Gastroesophageal sphincter (tissue), 4 donors: ENCODE results near the gene ANKS1A. TPM values are rescaled to one million over a fixed set of nuclear protein-coding genes. Genes with fewer than 3 reads are reported as not detected.

ENCODE experiments used
- ATAC-seq: fragments of 150-250 bp; one replicate; pipeline ENCODE4 v1.9.1; 2016; ENCODE audit warnings: mild to moderate bottlenecking, moderate library complexity
- H3K27ac ChIP-seq, 4 donors: fragments of 200-600 bp; sonication (generic) in 3 of 4; 1 replicate in 3 of 4; 2 replicates in 1 of 4; pipeline ENCODE4 v1.5.1; 2016 to 2019
- H3K27me3 ChIP-seq: fragments of 200-600 bp; sonication (generic); one replicate; pipeline ENCODE4 v1.5.1; 2019
- H3K36me3 ChIP-seq, 2 donors: fragments of 200-600 bp; sonication (generic); one replicate each; pipeline ENCODE4 v1.5.1; 2019; ENCODE audit warnings: control low read depth in 1 of 2
- H3K4me1 ChIP-seq, 3 donors: fragments of 200-600 bp; sonication (generic); 1 replicate in 2 of 3; 2 replicates in 1 of 3; pipeline ENCODE4 v1.5.1; 2016 to 2019; ENCODE audit warnings: control low read depth in 2 of 3
- H3K4me3 ChIP-seq, 2 donors: fragments of 200-600 bp; sonication (generic); one replicate each; pipeline ENCODE4 v1.5.1; 2019; ENCODE audit warnings: mild to moderate bottlenecking in 1 of 2, moderate library complexity in 1 of 2
- H3K9me3 ChIP-seq, 3 donors: fragments of 200-600 bp; sonication (generic); one replicate each; pipeline ENCODE4 v1.5.1; 2017 to 2019; ENCODE audit warnings: control low read depth in 2 of 3
- CTCF ChIP-seq, 4 experiments: fragments of 200-600 bp in 2 of 4; fragments of 450-650 bp in 2 of 4; sonication (generic) in 1 of 4; IDR thresholded peaks; one replicate each; pipeline ENCODE4 v1.5.1; 2017 to 2019; ENCODE audit warnings: antibody characterized with exemption in 4 of 4, mild to moderate bottlenecking in 2 of 4, moderate library complexity in 2 of 4
- EP300 ChIP-seq: sonication (generic); formaldehyde crosslinking; IDR thresholded peaks from one replicate; pipeline ENCODE4 v1.6.1; 2017; ENCODE audit warnings: antibody characterized with exemption, mild to moderate bottlenecking
- POLR2A ChIP-seq, 2 donors: fragments of 450-650 bp; IDR thresholded peaks; one replicate each; pipeline ENCODE4 v1.6.1; 2017; ENCODE audit warnings: antibody characterized with exemption in 2 of 2, mild to moderate bottlenecking in 2 of 2, moderate library complexity in 1 of 2
- POLR2AphosphoS5 ChIP-seq: sonication (generic); formaldehyde crosslinking; IDR thresholded peaks from one replicate; pipeline ENCODE4 v1.6.1; 2017; ENCODE audit warnings: antibody characterized with exemption
- WGBS, 2 donors: methylation state at CpG; one replicate each; pipeline ENCODE4 v1.1.5; 2018; ENCODE audit warnings: low coverage in 1 of 2; 5-methylcytosine and 5-hydroxymethylcytosine counted together
- total RNA-seq, 4 donors: library from RNA; depleted of rRNA; stranded (reverse); fragments of >200 nt; gene quantifications; one replicate each; pipeline ENCODE4 v1.1.0, GENCODE V29; 2016

ANKS1A gene
- total RNA-seq, 4 donors from 2014 or later: 52.0 to 135 (median 88.4) TPM

- H3K4me1 ChIP-seq: no peaks in the 10 kb centered on the region
- ATAC-seq: no peak
- no peaks in the 10 kb centered on the region for H3K36me3 ChIP-seq
- no peaks in the 10 kb centered on the region for H3K27me3 ChIP-seq
- TF ChIP-seq EP300 (no peak), POLR2A (IDR thresholded peaks at IDR 0.05) (no peak), CTCF (IDR thresholded peaks at IDR 0.05) (no peak), POLR2AphosphoS5 (no peak)
- H3K27ac ChIP-seq: no peak overlapping the region
- no peak overlapping the region for H3K4me3 ChIP-seq
- no peaks in the 10 kb centered on the region for H3K9me3 ChIP-seq
- 90% methylated on average over 1 of the region's 1 CpG for WGBS, 2 donors
These were observed 58.5 kb downstream of the ANKS1A start for GRCh38 chr6:34947561-34947960.

GRCh38 chr6:34949636-34950035, 60.6 kb downstream of the ANKS1A start:
- Histone ChIP-seq H3K4me3 (no peak overlapping the region), H3K27me3 (no peaks in the 10 kb centered on the region), H3K9me3 (no peaks in the 10 kb centered on the region), H3K36me3 (no peaks in the 10 kb centered on the region), H3K27ac (no peak overlapping the region), H3K4me1 (peaks cover 0 to 9% (median 0%) of the 10 kb centered on the region in 3 donors)
- ATAC-seq: no peak
- 90 to 100% methylated on average over 1 to 3 of the region's 3 CpGs for WGBS, 2 donors
- TF ChIP-seq POLR2AphosphoS5 (no peak), EP300 (no peak), CTCF (IDR thresholded peaks at IDR 0.05) (no peak), POLR2A (IDR thresholded peaks at IDR 0.05) (no peak)

- no peak for ATAC-seq
These were observed 61.8 kb downstream of the ANKS1A start for GRCh38 chr6:34950849-34951248.

GRCh38 chr6:34951731-34952130, 62.7 kb downstream of the ANKS1A start:
- 97 to 100% methylated on average over 4 of the region's 4 CpGs for WGBS, 2 donors
- Histone ChIP-seq H3K27me3 (no peaks in the 10 kb centered on the region), H3K27ac (no peak overlapping the region), H3K4me3 (no peak overlapping the region), H3K4me1 (peaks cover under 1 to 14% (median 1%) of the 10 kb centered on the region in 3 donors), H3K36me3 (no peaks in the 10 kb centered on the region), H3K9me3 (no peaks in the 10 kb centered on the region)
- ATAC-seq: no peak
- no peak for TF ChIP-seq POLR2A (IDR thresholded peaks at IDR 0.05)

More at GRCh38 chr6:34950849-34951248, 61.8 kb downstream of the ANKS1A start:
- H3K9me3 ChIP-seq: no peaks in the 10 kb centered on the region
- TF ChIP-seq EP300 (no peak), POLR2A (IDR thresholded peaks at IDR 0.05) (no peak), POLR2AphosphoS5 (no peak), CTCF (IDR thresholded peaks at IDR 0.05) (no peak)
- WGBS, 2 donors: 82 to 93% methylated on average over 5 of the region's 5 CpGs
- H3K4me1 ChIP-seq: peaks cover 0 to 9% (median 0%) of the 10 kb centered on the region in 3 donors
- no peak overlapping the region for H3K27ac ChIP-seq
- no peak overlapping the region for H3K4me3 ChIP-seq
- H3K36me3 ChIP-seq: no peaks in the 10 kb centered on the region
- H3K27me3 ChIP-seq: no peaks in the 10 kb centered on the region

GRCh38 chr6:34953061-34954025, 64.3 kb downstream of the ANKS1A start:
- no peak for ATAC-seq
- no peak overlapping the region for H3K4me3 ChIP-seq
- H3K27me3 ChIP-seq: no peaks in the 10 kb centered on the region
- no peaks in the 10 kb centered on the region for H3K36me3 ChIP-seq
- TF ChIP-seq POLR2AphosphoS5: no peak
- no peak for TF ChIP-seq CTCF (IDR thresholded peaks at IDR 0.05)
- no peak for TF ChIP-seq EP300
- no peak for TF ChIP-seq POLR2A (IDR thresholded peaks at IDR 0.05)
- peaks cover 3 to 30% (median 10%) of the 10 kb centered on the region in 3 donors for H3K4me1 ChIP-seq
- no peaks in the 10 kb centered on the region for H3K9me3 ChIP-seq
- 81 to 92% methylated on average over 2 of the region's 2 CpGs for WGBS, 2 donors
- no peak overlapping the region for H3K27ac ChIP-seq
